ENCODE results near the gene CYP27B1. TPM values are rescaled to one million over a fixed set of nuclear protein-coding genes. Genes with fewer than 3 reads are reported as not detected.

The CYP27B1 gene
- total RNA-seq, 2 donors from 2014 or later = 0.14 to 0.91 TPM

- intact Hi-C loops (cut with DNase I) = no loop called here
- Histone ChIP-seq H3K4me3 (peak within 1 kb of the TSS; percentile 67 to 88), H3K27ac (peak within 1 kb of the TSS; percentile 86 to 89), H3K36me3 (no peaks in the 10 kb centered on the region), H3K9me3 (no peaks in the 10 kb centered on the region), H3K4me1 (replicated peaks) (peaks cover 5% of the 10 kb centered on the region), H3K27me3 (replicated peaks; ENCODE audit: insufficient read depth) (no peaks in the 10 kb centered on the region)
- TF ChIP-seq POLR2A (IDR thresholded peaks at IDR 0.05) = no peak
- no peak for TF ChIP-seq POLR2AphosphoS5 (IDR thresholded peaks at IDR 0.05)
- TF ChIP-seq CTCF (IDR thresholded peaks at IDR 0.05) = no peak
- WGBS = under 1% methylated on average over 42 of the region's 67 CpGs
- peak; percentile 63 for DNase-seq (ENCODE audit: low spot score)
Measured at GRCh38 chr12:57772429-57773322, 5.8 kb upstream of the CYP27B1 start, which contains the start of gene EEF1AKMT3. TSS of gene EEF1AKMT3 (plus strand) at chr12:57772614. CDS start at chr12:57772725, 111 bp downstream.

GRCh38 chr12:57771873-57772428, 5.1 kb upstream of the CYP27B1 start, which contains the start of gene METTL1:
TSS of gene METTL1 (minus strand) at chr12:57772105. CDS start at chr12:57772083, 22 bp downstream.
- Histone ChIP-seq H3K4me1 (replicated peaks) (peaks cover 5% of the 10 kb centered on the region), H3K36me3 (no peaks in the 10 kb centered on the region), H3K27ac (peak within 1 kb of the TSS; percentile 86 to 89), H3K4me3 (peak within 1 kb of the TSS; percentile 67 to 88), H3K9me3 (no peaks in the 10 kb centered on the region), H3K27me3 (replicated peaks; ENCODE audit: insufficient read depth) (no peaks in the 10 kb centered on the region)
- TF ChIP-seq POLR2A (IDR thresholded peaks at IDR 0.05) (peak; percentile 50), POLR2AphosphoS5 (IDR thresholded peaks at IDR 0.05) (peak; percentile 93), CTCF (IDR thresholded peaks at IDR 0.05) (peak in 1 of 4 experiments; percentile 10)
- intact Hi-C loops (cut with DNase I) = no loop called here
- peak; percentile 96 for DNase-seq (ENCODE audit: low spot score)
- 0% methylated on average over 27 of the region's 28 CpGs for WGBS

GRCh38 chr12:57771236-57771872, 4.5 kb upstream of the CYP27B1 start:
- 2% methylated on average over 16 of the region's 16 CpGs for WGBS
- intact Hi-C loops (cut with DNase I) = no loop called here
- Histone ChIP-seq H3K27ac (peak overlapping the region; percentile 86 to 89), H3K27me3 (replicated peaks; ENCODE audit: insufficient read depth) (no peaks in the 10 kb centered on the region), H3K4me1 (replicated peaks) (peaks cover 9% of the 10 kb centered on the region), H3K4me3 (peak overlapping the region; percentile 67 to 88), H3K36me3 (no peaks in the 10 kb centered on the region), H3K9me3 (no peaks in the 10 kb centered on the region)
- peak; percentile 79 for DNase-seq (ENCODE audit: low spot score)
- no peak for TF ChIP-seq CTCF (IDR thresholded peaks at IDR 0.05)
- TF ChIP-seq POLR2AphosphoS5 (IDR thresholded peaks at IDR 0.05) = no peak
- no peak for TF ChIP-seq POLR2A (IDR thresholded peaks at IDR 0.05)

- H3K27me3 ChIP-seq (replicated peaks; ENCODE audit: insufficient read depth) = no peaks in the 10 kb centered on the region
- no peak overlapping the region for H3K27ac ChIP-seq
- no peaks in the 10 kb centered on the region for H3K9me3 ChIP-seq
- H3K36me3 ChIP-seq = no peaks in the 10 kb centered on the region
- intact Hi-C loops (cut with DNase I) = no loop called here
- no peak for TF ChIP-seq CTCF (IDR thresholded peaks at IDR 0.05)
- no peak for TF ChIP-seq POLR2A (IDR thresholded peaks at IDR 0.05)
- TF ChIP-seq POLR2AphosphoS5 (IDR thresholded peaks at IDR 0.05) = no peak
- WGBS = 75% methylated on average over 4 of the region's 4 CpGs
- H3K4me3 ChIP-seq = no peak overlapping the region
- H3K4me1 ChIP-seq (replicated peaks) = peaks cover 16% of the 10 kb centered on the region
- DNase-seq (ENCODE audit: low spot score) = no peak
Measured at GRCh38 chr12:57770734-57771133, 3.9 kb upstream of the CYP27B1 start.
